Panc1 (cell line): Measurements from ENCODE around the gene TAPBPL. TPM values are rescaled to one million over a fixed set of nuclear protein-coding genes. Genes with fewer than 3 reads are reported as not detected.

ENCODE experiments used
- ATAC-seq: fragments of 200-7000 bp; cut with Tn5 transposase; 2 replicates; pipeline ENCODE4 v1.9.1; 2020; ENCODE audit warnings: mild to moderate bottlenecking, moderate library complexity
- BruUV-seq: library from RNA; stranded (reverse); fragments of 400-500 nt; replicated peaks from 2 replicates; lab custom pipeline; 2021; lab: Mats Ljungman, UMichigan
- CTCF ChIA-PET: fragments of 300-600 bp; sonication (Branson Sonifier 250); formaldehyde crosslinking; loops from one replicate; lab custom pipeline; 2022; ENCODE audit warnings: antibody characterized with exemption; lab: Charles Lee
- POLR2A ChIA-PET: fragments of 300-600 bp; sonication (Branson Sonifier 250); formaldehyde crosslinking; loops from one replicate; lab custom pipeline; 2022; ENCODE audit warnings: antibody characterized with exemption; lab: Charles Lee
- DNase-seq: peaks from one replicate; pipeline ENCODE4 v3.0.0-alpha.2; 2010; ENCODE audit warnings: low read depth, low spot score
- H3K27ac ChIP-seq: 2 replicates; pipeline ENCODE4 v1.5.1; 2011; ENCODE audit warnings: mild to moderate bottlenecking, low read length, inconsistent platforms
- H3K27me3 ChIP-seq: fragments of 200-500 bp; sonication (Bioruptor generic); 2 replicates; pipeline ENCODE4 v1.6.0; 2014; ENCODE audit warnings: low read length, inconsistent platforms; ENCODE audit not compliant: control insufficient read depth, insufficient read depth
- H3K36me3 ChIP-seq: fragments of 200-500 bp; sonication (Bioruptor generic); 2 replicates; pipeline ENCODE4 v1.5.1; 2014; ENCODE audit warnings: inconsistent platforms, mild to moderate bottlenecking, low read length, moderate library complexity; ENCODE audit not compliant: control insufficient read depth, insufficient read depth
- H3K4me1 ChIP-seq: 2 replicates; pipeline ENCODE4 v1.5.1; 2011; ENCODE audit warnings: inconsistent platforms, mild to moderate bottlenecking, low read length, moderate library complexity; ENCODE audit not compliant: control insufficient read depth, insufficient read depth
- H3K4me3 ChIP-seq, 2 experiments: 2 replicates each; pipeline ENCODE4 v1.5.1; 2011 to 2012; ENCODE audit warnings: low read depth in 2 of 2, low read length in 2 of 2, mild to moderate bottlenecking in 2 of 2, inconsistent platforms in 1 of 2, moderate library complexity in 1 of 2
- H3K9me3 ChIP-seq: fragments of 200-500 bp; sonication (Bioruptor generic); 2 replicates; pipeline ENCODE4 v1.5.1; 2014; ENCODE audit warnings: low read depth, mild to moderate bottlenecking, inconsistent platforms, low read length, moderate library complexity; ENCODE audit not compliant: control insufficient read depth, insufficient read depth
- CTCF ChIP-seq: fragments of 450-650 bp; IDR thresholded peaks from 2 replicates; pipeline ENCODE4 v1.5.1; 2017; ENCODE audit warnings: mild to moderate bottlenecking
- POLR2AphosphoS5 ChIP-seq: IDR thresholded peaks from 2 replicates; pipeline ENCODE4 v1.6.1; 2012; ENCODE audit warnings: mild to moderate bottlenecking, low read depth, low read length, moderate library complexity
- SIN3A ChIP-seq: IDR thresholded peaks from 2 replicates; pipeline ENCODE4 v1.6.1; 2012; ENCODE audit warnings: low read depth, mild to moderate bottlenecking, low read length, moderate library complexity, borderline replicate concordance; ENCODE audit not compliant: insufficient read depth
- TCF7L2 ChIP-seq: IDR thresholded peaks from 2 replicates; pipeline ENCODE4 v1.6.1; 2011; ENCODE audit warnings: mild to moderate bottlenecking, low read depth, low read length, inconsistent platforms
- in situ Hi-C: cut with HindIII; loops from 2 replicates; pipeline ENCODE4 v1.10.0; 2016; ENCODE audit warnings: low sequenced_read_pairs, low pct_unique_long_range_greater_than_20kb
- intact Hi-C: fragments of 100-400 bp; cut with micrococcal nuclease; formaldehyde crosslinking; loops from one replicate; pipeline ENCODE4 v1.10.0; 2022; ENCODE audit not compliant: unreplicated experiment
- total RNA-seq: library from RNA; stranded (reverse); gene quantifications from one replicate; pipeline ENCODE4 v1.2.1, GENCODE V29; 2021; ENCODE audit not compliant: unreplicated experiment
- TF ChIP-seq, protein P1 (sequence below), 2 experiments: IDR thresholded peaks; 2 replicates each; pipeline ENCODE4 v1.6.1; 2011 to 2012; ENCODE audit warnings: low read depth in 2 of 2, control low read depth in 1 of 2, low read length in 1 of 2, mild to moderate bottlenecking in 1 of 2, moderate library complexity in 1 of 2; ENCODE audit not compliant: insufficient read depth in 1 of 2

Gene TAPBPL
- total RNA-seq, 1 experiment from 2014 or later: 7.8 TPM

DNA sequence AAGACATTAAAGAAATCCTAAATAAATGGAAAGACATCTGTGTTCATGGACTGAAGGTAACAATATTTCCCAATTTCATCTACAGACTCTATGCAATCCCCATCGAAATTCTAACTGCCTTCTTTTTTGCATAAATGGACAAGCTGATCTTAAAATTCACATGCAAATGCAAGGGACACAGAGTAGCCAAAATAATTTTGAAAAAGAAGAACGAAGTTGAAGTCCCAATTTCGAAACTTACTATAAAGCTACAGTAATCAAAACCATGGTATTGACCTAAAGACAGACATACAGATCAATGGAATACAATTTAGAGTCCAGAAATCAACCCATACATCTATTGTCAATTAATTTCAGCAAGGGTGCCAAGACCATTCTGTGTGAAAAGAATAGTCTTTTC is 23.5 kb upstream of the TAPBPL start:
- ChIA-PET POLR2A (no interaction called here), CTCF (interaction anchor here (0.5 kb wide), 1 partner anchor 1265 kb away, joined by 9 read pairs; no protein-coding TSS in a partner anchor)
- no peak for ATAC-seq
- peaks cover 9% of the 10 kb centered on the region for H3K4me1 ChIP-seq
- no peaks in the 10 kb centered on the region for H3K27me3 ChIP-seq
- no peaks in the 10 kb centered on the region for H3K9me3 ChIP-seq
- no peak for DNase-seq
- no peak for TF ChIP-seq CTCF
- TF ChIP-seq SIN3A: no peak
- TF ChIP-seq, protein P1, sequence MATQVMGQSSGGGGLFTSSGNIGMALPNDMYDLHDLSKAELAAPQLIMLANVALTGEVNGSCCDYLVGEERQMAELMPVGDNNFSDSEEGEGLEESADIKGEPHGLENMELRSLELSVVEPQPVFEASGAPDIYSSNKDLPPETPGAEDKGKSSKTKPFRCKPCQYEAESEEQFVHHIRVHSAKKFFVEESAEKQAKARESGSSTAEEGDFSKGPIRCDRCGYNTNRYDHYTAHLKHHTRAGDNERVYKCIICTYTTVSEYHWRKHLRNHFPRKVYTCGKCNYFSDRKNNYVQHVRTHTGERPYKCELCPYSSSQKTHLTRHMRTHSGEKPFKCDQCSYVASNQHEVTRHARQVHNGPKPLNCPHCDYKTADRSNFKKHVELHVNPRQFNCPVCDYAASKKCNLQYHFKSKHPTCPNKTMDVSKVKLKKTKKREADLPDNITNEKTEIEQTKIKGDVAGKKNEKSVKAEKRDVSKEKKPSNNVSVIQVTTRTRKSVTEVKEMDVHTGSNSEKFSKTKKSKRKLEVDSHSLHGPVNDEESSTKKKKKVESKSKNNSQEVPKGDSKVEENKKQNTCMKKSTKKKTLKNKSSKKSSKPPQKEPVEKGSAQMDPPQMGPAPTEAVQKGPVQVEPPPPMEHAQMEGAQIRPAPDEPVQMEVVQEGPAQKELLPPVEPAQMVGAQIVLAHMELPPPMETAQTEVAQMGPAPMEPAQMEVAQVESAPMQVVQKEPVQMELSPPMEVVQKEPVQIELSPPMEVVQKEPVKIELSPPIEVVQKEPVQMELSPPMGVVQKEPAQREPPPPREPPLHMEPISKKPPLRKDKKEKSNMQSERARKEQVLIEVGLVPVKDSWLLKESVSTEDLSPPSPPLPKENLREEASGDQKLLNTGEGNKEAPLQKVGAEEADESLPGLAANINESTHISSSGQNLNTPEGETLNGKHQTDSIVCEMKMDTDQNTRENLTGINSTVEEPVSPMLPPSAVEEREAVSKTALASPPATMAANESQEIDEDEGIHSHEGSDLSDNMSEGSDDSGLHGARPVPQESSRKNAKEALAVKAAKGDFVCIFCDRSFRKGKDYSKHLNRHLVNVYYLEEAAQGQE (IDR thresholded peaks at IDR 0.05; ENCODE audit: insufficient read depth in 1 of 2, low read depth in 2 of 2, low read length in 1 of 2): no peak
- TF ChIP-seq POLR2AphosphoS5: no peak
- TF ChIP-seq TCF7L2: no peak
- H3K36me3 ChIP-seq: no peaks in the 10 kb centered on the region
- intact Hi-C loops (no loop called here), in situ Hi-C loops (no loop called here)
- H3K27ac ChIP-seq: no peak overlapping the region
- H3K4me3 ChIP-seq: no peak overlapping the region
- no TSS peak for BruUV-seq

DNA sequence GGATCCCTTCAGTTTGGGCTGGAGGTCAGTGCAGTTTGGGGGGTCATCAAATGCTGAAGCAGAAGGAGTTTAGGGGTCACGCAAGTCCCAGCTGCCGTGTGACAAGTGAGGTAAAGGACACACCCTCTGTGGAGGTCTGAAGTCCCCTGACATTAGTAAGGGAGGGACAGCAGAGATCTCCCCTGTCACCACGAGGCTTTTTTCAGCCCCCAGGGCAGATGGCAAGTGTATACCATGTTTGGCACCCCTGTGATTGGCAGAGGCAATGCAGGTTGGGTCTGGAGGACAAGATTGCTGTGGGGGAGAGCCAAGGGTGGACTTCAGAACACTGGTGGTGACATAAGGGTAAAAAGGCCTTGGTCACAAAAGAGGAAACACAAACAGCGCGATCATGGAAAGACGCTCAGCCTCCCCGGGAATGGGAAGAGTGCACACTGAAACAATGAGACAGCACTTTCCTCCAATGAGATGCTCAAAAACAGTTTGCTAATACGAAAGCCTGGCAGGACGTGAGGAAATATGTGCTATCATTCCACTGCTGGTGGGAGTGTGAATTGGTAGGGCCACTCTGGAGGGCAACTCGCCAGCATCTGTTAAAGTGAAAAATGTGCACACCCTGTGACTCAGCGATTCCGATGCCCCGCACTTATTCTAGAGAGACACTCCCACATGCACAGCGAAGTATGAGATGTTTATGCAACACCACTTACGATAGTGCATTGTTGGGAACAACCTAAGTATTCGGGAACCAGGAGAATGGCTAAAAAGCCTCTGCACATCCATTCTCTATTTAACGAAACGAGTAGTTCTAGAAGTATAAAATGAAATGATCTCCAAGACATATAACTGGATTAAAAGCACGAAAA is 21.5 kb upstream of the TAPBPL start:
- ChIA-PET CTCF (no interaction called here), POLR2A (no interaction called here)
- Histone ChIP-seq H3K27ac (peak overlapping the region; percentile 85), H3K9me3 (no peaks in the 10 kb centered on the region), H3K27me3 (no peaks in the 10 kb centered on the region), H3K4me1 (peaks cover 9% of the 10 kb centered on the region), H3K36me3 (no peaks in the 10 kb centered on the region), H3K4me3 (peak overlapping the region; percentile 27 to 57)
- no TSS peak for BruUV-seq
- TF ChIP-seq, protein P1 (IDR thresholded peaks at IDR 0.05; ENCODE audit: insufficient read depth in 1 of 2, low read depth in 2 of 2, low read length in 1 of 2): no peak
- no peak for TF ChIP-seq POLR2AphosphoS5
- TF ChIP-seq CTCF: no peak
- TF ChIP-seq TCF7L2: no peak
- no peak for TF ChIP-seq SIN3A
- ATAC-seq (peak; percentile 92), DNase-seq (peak; percentile 56)
- in situ Hi-C loops (no loop called here), intact Hi-C loops (no loop called here)
